ENCODE data around the gene MAOA. TPM values are rescaled to one million over a fixed set of nuclear protein-coding genes. Genes with fewer than 3 reads are reported as not detected.

The MAOA gene
- 18.8 and 40.1 TPM in 2 replicates for total RNA-seq

GRCh38 chrX:43656005-43656494 lies at the start of gene MAOA:
MAOA (plus strand) TSS chrX:43656299; CDS start chrX:43656342, 43 bp downstream.

Other genes with a start within 250 kb of the MAOA start
- gene MAOB, start 226.2 kb downstream of the MAOA start, total RNA-seq, result not detected in 2 replicates